HG03196 (cell line): ENCODE results near the gene DGCR6.
A peak's percentile ranks its signal among the peaks of the same experiment; 100 is the strongest.
"Not testable (repeated sequence)": the region's sequence is repeated elsewhere in the genome, so short reads cannot be mapped to it uniquely, and the experiment has no call there.

Experiments
- ATAC-seq: cut with Tn5 transposase; IDR thresholded peaks from one replicate; pipeline ENCODE4 v1.9.1; 2021; ENCODE audit not compliant: unreplicated experiment

DGCR6 gene

GRCh38 chr22:18905540-18906409 is at the start of gene DGCR6:
Gene DGCR6, plus strand, starts transcription at chr22:18906320. Its CDS starts 55 bp downstream, at chr22:18906375.
- ATAC-seq = peak; percentile 83

- ATAC-seq = not testable (repeated sequence)
Measured at GRCh38 chr22:18859314-18859713, 46.8 kb upstream of the DGCR6 start.

- ATAC-seq = not testable (repeated sequence)
Measured at GRCh38 chr22:18881260-18881659, 24.9 kb upstream of the DGCR6 start.

GRCh38 chr22:18884465-18884864 is 21.7 kb upstream of the DGCR6 start:
- not testable (repeated sequence) for ATAC-seq

- no peak for ATAC-seq
Measured at GRCh38 chr22:18888115-18888514, 18.0 kb upstream of the DGCR6 start.

- not testable (repeated sequence) for ATAC-seq
Measured at GRCh38 chr22:18890510-18891192, 15.5 kb upstream of the DGCR6 start.

- ATAC-seq = not testable (repeated sequence)
Measured at GRCh38 chr22:18893775-18894174, 12.3 kb upstream of the DGCR6 start.

GRCh38 chr22:18896037-18896657 is 10.0 kb upstream of the DGCR6 start:
- ATAC-seq = not testable (repeated sequence)

GRCh38 chr22:18906410-18906745 is 258 bp downstream of the DGCR6 start:
- ATAC-seq = peak; percentile 6

GRCh38 chr22:18906896-18907295 is 776 bp downstream of the DGCR6 start:
- ATAC-seq = no peak

- ATAC-seq = no peak
Measured at GRCh38 chr22:18909556-18909955, 3.4 kb downstream of the DGCR6 start.

- not testable (repeated sequence) for ATAC-seq
Measured at GRCh38 chr22:18911535-18911934, 5.4 kb downstream of the DGCR6 start.

GRCh38 chr22:18912264-18912946 is 6.3 kb downstream of the DGCR6 start:
- not testable (repeated sequence) for ATAC-seq

GRCh38 chr22:18914558-18914957 is 8.4 kb downstream of the DGCR6 start:
- not testable (repeated sequence) for ATAC-seq

- ATAC-seq = not testable (repeated sequence)
Measured at GRCh38 chr22:18915550-18915949, 9.4 kb downstream of the DGCR6 start.

GRCh38 chr22:18917818-18918217 is 11.7 kb downstream of the DGCR6 start:
- ATAC-seq = not testable (repeated sequence)

- ATAC-seq = not testable (repeated sequence)
Measured at GRCh38 chr22:18920257-18920902, 14.3 kb downstream of the DGCR6 start.

- no peak for ATAC-seq
Measured at GRCh38 chr22:18925368-18926064, 19.4 kb downstream of the DGCR6 start.

- ATAC-seq = no peak
Measured at GRCh38 chr22:18927020-18927419, 20.9 kb downstream of the DGCR6 start.

GRCh38 chr22:18927573-18927972 is 21.5 kb downstream of the DGCR6 start:
- ATAC-seq = no peak
